HTERT RPE-1 (cell line): ENCODE measurements around the gene ACKR2.

Source experiments
- in situ Hi-C: fragments of 300-500 bp; cut with MboI; formaldehyde crosslinking; loops from 4 replicates; pipeline ENCODE4 v1.14.3; 2020; ENCODE audit warnings: low sequenced_read_pairs

ACKR2 gene

GRCh38 chr3:42884324-42884723 lies 75.1 kb downstream of the ACKR2 start:
- in situ Hi-C loops: no loop called here

- in situ Hi-C loops: no loop called here
Observed at GRCh38 chr3:42886294-42886822, 77.1 kb downstream of the ACKR2 start.

GRCh38 chr3:42887084-42887483 lies 77.8 kb downstream of the ACKR2 start:
- in situ Hi-C loops: no loop called here

- in situ Hi-C loops: no loop called here
Observed at GRCh38 chr3:42891042-42891441, 81.8 kb downstream of the ACKR2 start.

GRCh38 chr3:42892169-42892568 lies 82.9 kb downstream of the ACKR2 start:
- in situ Hi-C loops: no loop called here

- in situ Hi-C loops: no loop called here
Observed at GRCh38 chr3:42892807-42893206, 83.6 kb downstream of the ACKR2 start.

GRCh38 chr3:42894698-42895579 lies 85.7 kb downstream of the ACKR2 start:
- in situ Hi-C loops: no loop called here

GRCh38 chr3:42895580-42895868 lies 86.3 kb downstream of the ACKR2 start:
- in situ Hi-C loops: no loop called here

GRCh38 chr3:42898896-42899675 lies 89.8 kb downstream of the ACKR2 start:
- in situ Hi-C loops: no loop called here

GRCh38 chr3:42900226-42901072 lies 91.2 kb downstream of the ACKR2 start:
- in situ Hi-C loops: no loop called here

- in situ Hi-C loops: no loop called here
Observed at GRCh38 chr3:42901073-42901415, 91.8 kb downstream of the ACKR2 start.

GRCh38 chr3:42902257-42902656 lies 93.0 kb downstream of the ACKR2 start:
- in situ Hi-C loops: no loop called here

GRCh38 chr3:42904076-42904475 lies 94.8 kb downstream of the ACKR2 start:
- in situ Hi-C loops: no loop called here

- in situ Hi-C loops: no loop called here
Observed at GRCh38 chr3:42905740-42906069, 96.5 kb downstream of the ACKR2 start.

- in situ Hi-C loops: no loop called here
Observed at GRCh38 chr3:42906070-42906847, 97.0 kb downstream of the ACKR2 start, which contains the start of gene ZNF662. Gene ZNF662, plus strand, starts transcription at chr3:42906142. Its CDS starts 1,973 bp downstream, at chr3:42908115.

- in situ Hi-C loops: no loop called here
Observed at GRCh38 chr3:42906848-42907183, 97.6 kb downstream of the ACKR2 start.

GRCh38 chr3:42908675-42909074 lies 99.4 kb downstream of the ACKR2 start:
- in situ Hi-C loops: no loop called here

- in situ Hi-C loops: no loop called here
Observed at GRCh38 chr3:42911551-42911950, 102.3 kb downstream of the ACKR2 start.

GRCh38 chr3:42914771-42915515 lies 105.7 kb downstream of the ACKR2 start:
- in situ Hi-C loops: no loop called here
